HepG2 (cell line): ENCODE data around the gene PCYT2. TPM values are rescaled to one million over a fixed set of nuclear protein-coding genes. Genes with fewer than 3 reads are reported as not detected.
A peak's percentile ranks its signal among the peaks of the same experiment; 100 is the strongest.

ENCODE experiments used
- ARNTL ChIP-seq: sonication (generic); formaldehyde crosslinking; IDR thresholded peaks from 2 replicates; pipeline ENCODE4 v1.4.0; 2020; ENCODE audit warnings: mild to moderate bottlenecking, missing genetic modification reagents
- BORCS8-MEF2B ChIP-seq: sonication (generic); formaldehyde crosslinking; IDR thresholded peaks from 2 replicates; pipeline ENCODE4 v1.8.0; 2022; ENCODE audit warnings: mild to moderate bottlenecking, missing genetic modification reagents
- MAFG ChIP-seq: sonication (generic); formaldehyde crosslinking; IDR thresholded peaks from 2 replicates; pipeline ENCODE4 v1.5.1; 2020; ENCODE audit warnings: mild to moderate bottlenecking, missing genetic modification reagents
- SPEN ChIP-seq: sonication (generic); formaldehyde crosslinking; IDR thresholded peaks from 2 replicates; pipeline ENCODE4 v1.5.1; 2020; ENCODE audit warnings: low read depth, mild to moderate bottlenecking, missing genetic modification reagents
- ZFY ChIP-seq: sonication (generic); formaldehyde crosslinking; IDR thresholded peaks from 2 replicates; pipeline ENCODE4 v1.4.0; 2020; ENCODE audit warnings: missing genetic modification reagents
- ZNF138 ChIP-seq: sonication (generic); formaldehyde crosslinking; IDR thresholded peaks from 2 replicates; pipeline ENCODE4 v1.5.0; 2020; ENCODE audit warnings: mild to moderate bottlenecking, low read depth, missing genetic modification reagents
- ZNF329 ChIP-seq: sonication (generic); formaldehyde crosslinking; IDR thresholded peaks from 2 replicates; pipeline ENCODE4 v1.9.0; 2021; ENCODE audit warnings: low read depth, mild to moderate bottlenecking, missing genetic modification reagents
- ZNF605 ChIP-seq: sonication (generic); formaldehyde crosslinking; IDR thresholded peaks from 2 replicates; pipeline ENCODE4 v1.8.0; 2022; ENCODE audit warnings: mild to moderate bottlenecking, missing genetic modification reagents
- ZNF720 ChIP-seq: sonication (generic); formaldehyde crosslinking; IDR thresholded peaks from 2 replicates; pipeline ENCODE4 v1.4.0; 2020; ENCODE audit warnings: missing genetic modification reagents
- polyA plus RNA-seq, 8 experiments: library from polyadenylated mRNA; depleted of rRNA in 3 of 8; stranded (reverse) in 7 of 8; unstranded in 1 of 8; fragments of >200 nt; fragmentation: Illumina TruSeq in 4 of 8; extraction: Trizol in 4 of 8; gene quantifications; 2 replicates each; pipeline versions ENCODE4 v1.2.1 to v1.2.3, GENCODE V29; 2011 to 2016; ENCODE audit warnings: low read depth in 4 of 8, missing spikeins in 1 of 8, mixed read lengths in 1 of 8; ENCODE audit not compliant: insufficient read depth in 1 of 8
- total RNA-seq, 5 experiments: library from RNA; depleted of rRNA; stranded (reverse); fragments of >200 nt; fragmentation: Illumina TruSeq; extraction: Trizol; gene quantifications; 2 replicates each; pipeline ENCODE4 v1.2.3, GENCODE V29; 2016; ENCODE audit warnings: low read depth in 1 of 5
- TF ChIP-seq, protein P1 (sequence below): sonication (generic); formaldehyde crosslinking; IDR thresholded peaks from 2 replicates; pipeline ENCODE4 v1.5.1; 2020; ENCODE audit warnings: mild to moderate bottlenecking, missing genetic modification reagents, moderate library complexity
- TF ChIP-seq, protein P2 (sequence below): sonication (generic); formaldehyde crosslinking; IDR thresholded peaks from 2 replicates; pipeline ENCODE4 v1.5.0; 2020; ENCODE audit warnings: mild to moderate bottlenecking, missing genetic modification reagents, moderate library complexity
- TF ChIP-seq, protein P3 (sequence below): sonication (generic); formaldehyde crosslinking; IDR thresholded peaks from 2 replicates; pipeline ENCODE4 v1.9.0; 2021; ENCODE audit warnings: mild to moderate bottlenecking, missing genetic modification reagents
- TF ChIP-seq, protein P4 (sequence below): sonication (generic); formaldehyde crosslinking; IDR thresholded peaks from 2 replicates; pipeline ENCODE4 v1.4.0; 2020; ENCODE audit warnings: missing genetic modification reagents

The PCYT2 gene
- total and polyA plus RNA-seq, 2 of the 13 experiments (the other 11 are each of a cell fraction or from before 2014, with no cell fraction given) = 147 to 297 TPM

DNA sequence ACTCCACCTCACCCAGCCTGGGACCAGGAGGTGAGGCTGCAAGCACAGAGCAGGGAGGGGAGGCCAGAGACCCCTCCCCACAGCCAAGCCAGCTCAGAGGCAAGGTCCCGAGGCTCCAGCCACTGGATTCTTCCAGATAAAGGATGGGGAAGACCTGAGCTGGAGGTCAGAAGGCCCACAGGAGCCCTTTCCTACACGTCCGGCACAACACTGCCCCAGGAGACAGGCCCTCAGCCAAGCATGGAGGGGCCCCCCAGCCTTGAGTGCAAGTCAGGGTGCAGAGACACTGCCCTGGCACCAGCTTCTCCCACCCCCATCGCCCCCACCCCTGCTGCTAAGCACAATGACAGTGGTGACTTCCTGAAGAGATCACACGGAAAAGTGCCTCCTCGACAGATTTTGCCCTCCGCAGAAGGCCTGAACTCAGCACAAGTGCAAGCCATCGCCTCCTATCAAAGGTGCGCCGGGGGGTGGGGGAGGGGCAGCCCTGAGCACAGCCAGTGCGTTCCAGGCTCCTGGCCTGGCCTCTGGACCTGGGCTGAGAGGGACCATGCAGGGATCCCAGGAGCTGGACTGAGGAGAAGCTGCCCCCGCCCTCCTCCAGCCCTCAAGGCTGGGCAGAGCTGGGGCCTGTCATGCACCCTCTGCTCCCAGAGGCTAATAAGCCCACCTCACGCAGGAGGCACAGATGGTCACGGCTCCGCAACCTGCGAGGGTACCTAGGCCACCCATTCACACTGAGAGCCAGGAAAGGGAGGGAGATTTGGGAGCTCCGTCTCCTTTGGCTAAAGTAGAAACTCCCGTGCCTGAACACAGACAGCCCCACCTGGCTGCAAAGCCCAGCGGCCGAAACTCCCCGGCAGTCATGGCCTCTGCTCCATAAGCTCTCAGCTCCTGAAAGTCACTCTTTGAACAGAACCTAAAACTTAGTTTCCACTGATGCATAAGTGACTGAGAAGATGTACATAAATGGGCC lies 13.6 kb upstream of the PCYT2 start (continued):
- TF ChIP-seq, protein P1, sequence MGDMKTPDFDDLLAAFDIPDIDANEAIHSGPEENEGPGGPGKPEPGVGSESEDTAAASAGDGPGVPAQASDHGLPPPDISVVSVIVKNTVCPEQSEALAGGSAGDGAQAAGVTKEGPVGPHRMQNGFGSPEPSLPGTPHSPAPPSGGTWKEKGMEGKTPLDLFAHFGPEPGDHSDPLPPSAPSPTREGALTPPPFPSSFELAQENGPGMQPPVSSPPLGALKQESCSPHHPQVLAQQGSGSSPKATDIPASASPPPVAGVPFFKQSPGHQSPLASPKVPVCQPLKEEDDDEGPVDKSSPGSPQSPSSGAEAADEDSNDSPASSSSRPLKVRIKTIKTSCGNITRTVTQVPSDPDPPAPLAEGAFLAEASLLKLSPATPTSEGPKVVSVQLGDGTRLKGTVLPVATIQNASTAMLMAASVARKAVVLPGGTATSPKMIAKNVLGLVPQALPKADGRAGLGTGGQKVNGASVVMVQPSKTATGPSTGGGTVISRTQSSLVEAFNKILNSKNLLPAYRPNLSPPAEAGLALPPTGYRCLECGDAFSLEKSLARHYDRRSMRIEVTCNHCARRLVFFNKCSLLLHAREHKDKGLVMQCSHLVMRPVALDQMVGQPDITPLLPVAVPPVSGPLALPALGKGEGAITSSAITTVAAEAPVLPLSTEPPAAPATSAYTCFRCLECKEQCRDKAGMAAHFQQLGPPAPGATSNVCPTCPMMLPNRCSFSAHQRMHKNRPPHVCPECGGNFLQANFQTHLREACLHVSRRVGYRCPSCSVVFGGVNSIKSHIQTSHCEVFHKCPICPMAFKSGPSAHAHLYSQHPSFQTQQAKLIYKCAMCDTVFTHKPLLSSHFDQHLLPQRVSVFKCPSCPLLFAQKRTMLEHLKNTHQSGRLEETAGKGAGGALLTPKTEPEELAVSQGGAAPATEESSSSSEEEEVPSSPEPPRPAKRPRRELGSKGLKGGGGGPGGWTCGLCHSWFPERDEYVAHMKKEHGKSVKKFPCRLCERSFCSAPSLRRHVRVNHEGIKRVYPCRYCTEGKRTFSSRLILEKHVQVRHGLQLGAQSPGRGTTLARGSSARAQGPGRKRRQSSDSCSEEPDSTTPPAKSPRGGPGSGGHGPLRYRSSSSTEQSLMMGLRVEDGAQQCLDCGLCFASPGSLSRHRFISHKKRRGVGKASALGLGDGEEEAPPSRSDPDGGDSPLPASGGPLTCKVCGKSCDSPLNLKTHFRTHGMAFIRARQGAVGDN (CRISPR knock-in tag) = peak; percentile 85
- no peak for TF ChIP-seq ZNF720 (CRISPR knock-in tag)
- peak; percentile 78 for TF ChIP-seq MAFG (CRISPR knock-in tag)
- peak; percentile 37; the same call in 1 of the 2 replicates for TF ChIP-seq ZFY
- peak; percentile 45; the same call in 1 of the 2 replicates for TF ChIP-seq ARNTL (CRISPR knock-in tag)
- 0 out of 2 replicates have a peak, but pooled peaks have one; percentile 14 for TF ChIP-seq ZNF605
- TF ChIP-seq SPEN = peak; percentile 88
- TF ChIP-seq, protein P2, sequence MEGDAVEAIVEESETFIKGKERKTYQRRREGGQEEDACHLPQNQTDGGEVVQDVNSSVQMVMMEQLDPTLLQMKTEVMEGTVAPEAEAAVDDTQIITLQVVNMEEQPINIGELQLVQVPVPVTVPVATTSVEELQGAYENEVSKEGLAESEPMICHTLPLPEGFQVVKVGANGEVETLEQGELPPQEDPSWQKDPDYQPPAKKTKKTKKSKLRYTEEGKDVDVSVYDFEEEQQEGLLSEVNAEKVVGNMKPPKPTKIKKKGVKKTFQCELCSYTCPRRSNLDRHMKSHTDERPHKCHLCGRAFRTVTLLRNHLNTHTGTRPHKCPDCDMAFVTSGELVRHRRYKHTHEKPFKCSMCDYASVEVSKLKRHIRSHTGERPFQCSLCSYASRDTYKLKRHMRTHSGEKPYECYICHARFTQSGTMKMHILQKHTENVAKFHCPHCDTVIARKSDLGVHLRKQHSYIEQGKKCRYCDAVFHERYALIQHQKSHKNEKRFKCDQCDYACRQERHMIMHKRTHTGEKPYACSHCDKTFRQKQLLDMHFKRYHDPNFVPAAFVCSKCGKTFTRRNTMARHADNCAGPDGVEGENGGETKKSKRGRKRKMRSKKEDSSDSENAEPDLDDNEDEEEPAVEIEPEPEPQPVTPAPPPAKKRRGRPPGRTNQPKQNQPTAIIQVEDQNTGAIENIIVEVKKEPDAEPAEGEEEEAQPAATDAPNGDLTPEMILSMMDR (CRISPR knock-in tag) = peak; percentile 17; the same call in 1 of the 2 replicates
- TF ChIP-seq ZNF138 = no peak
- no peak for TF ChIP-seq ZNF329
- TF ChIP-seq, protein P3, sequence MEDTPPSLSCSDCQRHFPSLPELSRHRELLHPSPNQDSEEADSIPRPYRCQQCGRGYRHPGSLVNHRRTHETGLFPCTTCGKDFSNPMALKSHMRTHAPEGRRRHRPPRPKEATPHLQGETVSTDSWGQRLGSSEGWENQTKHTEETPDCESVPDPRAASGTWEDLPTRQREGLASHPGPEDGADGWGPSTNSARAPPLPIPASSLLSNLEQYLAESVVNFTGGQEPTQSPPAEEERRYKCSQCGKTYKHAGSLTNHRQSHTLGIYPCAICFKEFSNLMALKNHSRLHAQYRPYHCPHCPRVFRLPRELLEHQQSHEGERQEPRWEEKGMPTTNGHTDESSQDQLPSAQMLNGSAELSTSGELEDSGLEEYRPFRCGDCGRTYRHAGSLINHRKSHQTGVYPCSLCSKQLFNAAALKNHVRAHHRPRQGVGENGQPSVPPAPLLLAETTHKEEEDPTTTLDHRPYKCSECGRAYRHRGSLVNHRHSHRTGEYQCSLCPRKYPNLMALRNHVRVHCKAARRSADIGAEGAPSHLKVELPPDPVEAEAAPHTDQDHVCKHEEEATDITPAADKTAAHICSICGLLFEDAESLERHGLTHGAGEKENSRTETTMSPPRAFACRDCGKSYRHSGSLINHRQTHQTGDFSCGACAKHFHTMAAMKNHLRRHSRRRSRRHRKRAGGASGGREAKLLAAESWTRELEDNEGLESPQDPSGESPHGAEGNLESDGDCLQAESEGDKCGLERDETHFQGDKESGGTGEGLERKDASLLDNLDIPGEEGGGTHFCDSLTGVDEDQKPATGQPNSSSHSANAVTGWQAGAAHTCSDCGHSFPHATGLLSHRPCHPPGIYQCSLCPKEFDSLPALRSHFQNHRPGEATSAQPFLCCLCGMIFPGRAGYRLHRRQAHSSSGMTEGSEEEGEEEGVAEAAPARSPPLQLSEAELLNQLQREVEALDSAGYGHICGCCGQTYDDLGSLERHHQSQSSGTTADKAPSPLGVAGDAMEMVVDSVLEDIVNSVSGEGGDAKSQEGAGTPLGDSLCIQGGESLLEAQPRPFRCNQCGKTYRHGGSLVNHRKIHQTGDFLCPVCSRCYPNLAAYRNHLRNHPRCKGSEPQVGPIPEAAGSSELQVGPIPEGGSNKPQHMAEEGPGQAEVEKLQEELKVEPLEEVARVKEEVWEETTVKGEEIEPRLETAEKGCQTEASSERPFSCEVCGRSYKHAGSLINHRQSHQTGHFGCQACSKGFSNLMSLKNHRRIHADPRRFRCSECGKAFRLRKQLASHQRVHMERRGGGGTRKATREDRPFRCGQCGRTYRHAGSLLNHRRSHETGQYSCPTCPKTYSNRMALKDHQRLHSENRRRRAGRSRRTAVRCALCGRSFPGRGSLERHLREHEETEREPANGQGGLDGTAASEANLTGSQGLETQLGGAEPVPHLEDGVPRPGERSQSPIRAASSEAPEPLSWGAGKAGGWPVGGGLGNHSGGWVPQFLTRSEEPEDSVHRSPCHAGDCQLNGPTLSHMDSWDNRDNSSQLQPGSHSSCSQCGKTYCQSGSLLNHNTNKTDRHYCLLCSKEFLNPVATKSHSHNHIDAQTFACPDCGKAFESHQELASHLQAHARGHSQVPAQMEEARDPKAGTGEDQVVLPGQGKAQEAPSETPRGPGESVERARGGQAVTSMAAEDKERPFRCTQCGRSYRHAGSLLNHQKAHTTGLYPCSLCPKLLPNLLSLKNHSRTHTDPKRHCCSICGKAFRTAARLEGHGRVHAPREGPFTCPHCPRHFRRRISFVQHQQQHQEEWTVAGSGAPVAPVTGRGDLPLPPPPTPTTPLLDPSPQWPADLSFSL (CRISPR knock-in tag) = no peak
- TF ChIP-seq BORCS8-MEF2B = peak; percentile 48; the same call in 1 of the 2 replicates
- TF ChIP-seq, protein P4, sequence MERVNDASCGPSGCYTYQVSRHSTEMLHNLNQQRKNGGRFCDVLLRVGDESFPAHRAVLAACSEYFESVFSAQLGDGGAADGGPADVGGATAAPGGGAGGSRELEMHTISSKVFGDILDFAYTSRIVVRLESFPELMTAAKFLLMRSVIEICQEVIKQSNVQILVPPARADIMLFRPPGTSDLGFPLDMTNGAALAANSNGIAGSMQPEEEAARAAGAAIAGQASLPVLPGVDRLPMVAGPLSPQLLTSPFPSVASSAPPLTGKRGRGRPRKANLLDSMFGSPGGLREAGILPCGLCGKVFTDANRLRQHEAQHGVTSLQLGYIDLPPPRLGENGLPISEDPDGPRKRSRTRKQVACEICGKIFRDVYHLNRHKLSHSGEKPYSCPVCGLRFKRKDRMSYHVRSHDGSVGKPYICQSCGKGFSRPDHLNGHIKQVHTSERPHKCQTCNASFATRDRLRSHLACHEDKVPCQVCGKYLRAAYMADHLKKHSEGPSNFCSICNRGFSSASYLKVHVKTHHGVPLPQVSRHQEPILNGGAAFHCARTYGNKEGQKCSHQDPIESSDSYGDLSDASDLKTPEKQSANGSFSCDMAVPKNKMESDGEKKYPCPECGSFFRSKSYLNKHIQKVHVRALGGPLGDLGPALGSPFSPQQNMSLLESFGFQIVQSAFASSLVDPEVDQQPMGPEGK (CRISPR knock-in tag) = peak; percentile 63; the same call in 1 of the 2 replicates
